BLaER1 treated with 17β-estradiol and CSF1 and Interleukin-3, amounts not matched to agents 10 nM and 100 nM (cell line): ENCODE measurements around the gene CHI3L2.

Experiments
- H3K27ac ChIP-seq, 11 experiments: shearing (Covaris generic); formaldehyde crosslinking; 2 replicates each; pipeline ENCODE4 v1.8.1; 2022
- H3K27me3 ChIP-seq, 11 experiments: shearing (Covaris generic); formaldehyde crosslinking; 2 replicates each; pipeline ENCODE4 v1.8.1; 2022
- H3K36me3 ChIP-seq, 11 experiments: shearing (Covaris generic); formaldehyde crosslinking; 2 replicates each; pipeline ENCODE4 v1.8.1; 2022
- H3K4me1 ChIP-seq, 10 experiments: shearing (Covaris generic); formaldehyde crosslinking; 2 replicates each; pipeline ENCODE4 v1.8.1; 2022
- H3K4me2 ChIP-seq, 11 experiments: shearing (Covaris generic); formaldehyde crosslinking; 2 replicates each; pipeline ENCODE4 v1.8.1; 2022
- H3K4me3 ChIP-seq, 10 experiments: shearing (Covaris generic); formaldehyde crosslinking; 2 replicates each; pipeline ENCODE4 v1.8.1; 2022
- H3K9ac ChIP-seq, 11 experiments: shearing (Covaris generic); formaldehyde crosslinking; 2 replicates each; pipeline ENCODE4 v1.8.1; 2022
- H3K9me3 ChIP-seq, 11 experiments: shearing (Covaris generic); formaldehyde crosslinking; replicated peaks in 1 of 11; 2 replicates each; pipeline ENCODE4 v1.8.1; 2022
- H4K20me1 ChIP-seq, 11 experiments: shearing (Covaris generic); formaldehyde crosslinking; 2 replicates each; pipeline ENCODE4 v1.8.1; 2022
- Cebpa-rat ChIP-seq, 11 experiments: shearing (Covaris generic); IDR thresholded peaks; 2 replicates each; pipeline ENCODE4 v1.8.1; 2022

Gene CHI3L2

GRCh38 chr1:111204201-111204982, 23.1 kb upstream of the CHI3L2 start:
- TF ChIP-seq Cebpa-rat (IDR thresholded peaks at IDR 0.05) = no peak
- H3K4me2 ChIP-seq = peak overlapping the region; percentile 80 to 99 (median 97)
- H3K9me3 ChIP-seq = no peaks in the 10 kb centered on the region
- no peaks in the 10 kb centered on the region for H4K20me1 ChIP-seq
- no peaks in the 10 kb centered on the region for H3K36me3 ChIP-seq
- peak overlapping the region; percentile 94 to 99 (median 98) for H3K27ac ChIP-seq
- peak overlapping the region; percentile 86 to 94 (median 91) for H3K9ac ChIP-seq
- peak overlapping the region; percentile 57 to 76 (median 65) for H3K4me3 ChIP-seq
- peaks cover 75 to 93% (median 81%) of the 10 kb centered on the region in 10 experiments for H3K4me1 ChIP-seq
- H3K27me3 ChIP-seq = no peaks in the 10 kb centered on the region

DNA sequence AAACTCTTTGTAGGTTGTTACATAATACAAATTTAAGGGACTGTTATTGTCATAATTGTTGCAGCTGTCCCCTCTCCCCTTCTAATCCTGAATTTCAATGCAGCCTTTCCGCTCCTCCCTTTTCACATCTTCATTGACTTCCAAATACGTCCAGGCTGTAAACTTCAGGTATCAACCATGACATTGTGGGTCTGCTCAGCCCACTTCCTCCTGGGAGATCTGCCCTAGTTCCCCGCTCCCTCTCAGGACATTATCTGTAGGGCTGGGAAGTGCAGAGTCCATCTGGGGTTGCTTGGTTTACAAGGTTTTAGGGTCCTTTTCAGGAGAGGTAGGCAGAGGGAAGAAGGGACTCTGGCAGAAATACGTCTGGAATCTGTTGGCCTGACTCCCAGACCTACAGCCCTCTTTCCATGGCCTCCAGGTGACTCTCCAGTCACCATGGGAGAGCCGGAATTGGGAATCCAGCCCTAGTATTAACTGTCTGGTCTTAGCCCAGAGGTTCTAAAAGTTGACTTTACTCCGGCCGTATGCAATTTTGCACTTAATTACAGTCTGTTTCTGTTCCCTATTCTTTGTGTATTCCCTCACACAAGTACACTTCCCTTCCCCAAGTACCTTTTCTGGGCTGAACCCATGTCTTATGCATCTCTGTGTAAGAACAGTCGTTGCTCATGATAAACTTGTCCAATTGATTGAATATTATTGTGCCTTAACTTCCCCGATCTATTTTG, 22.4 kb upstream of the CHI3L2 start:
- H3K9me3 ChIP-seq = no peaks in the 10 kb centered on the region
- peaks cover 67 to 86% (median 74%) of the 10 kb centered on the region in 10 experiments for H3K4me1 ChIP-seq
- no peak for TF ChIP-seq Cebpa-rat (IDR thresholded peaks at IDR 0.05)
- peak overlapping the region in 10 of 11 experiments; percentile 89 to 94 (median 91); a peak in 17 of 22 replicates for H3K9ac ChIP-seq
- peak overlapping the region; percentile 94 to 99 (median 98); a peak in 21 of 22 replicates for H3K27ac ChIP-seq
- H3K36me3 ChIP-seq = no peaks in the 10 kb centered on the region
- peak overlapping the region; percentile 80 to 99 (median 97) for H3K4me2 ChIP-seq
- H3K4me3 ChIP-seq = peak overlapping the region in 9 of 10 experiments; percentile 57 to 76 (median 65); a peak in 11 of 20 replicates
- H4K20me1 ChIP-seq = no peaks in the 10 kb centered on the region
- H3K27me3 ChIP-seq = no peaks in the 10 kb centered on the region

GRCh38 chr1:111205714-111206050, 21.8 kb upstream of the CHI3L2 start:
- H3K9ac ChIP-seq = peak overlapping the region in 1 of 11 experiments; percentile 89; a peak in 3 of 22 replicates
- no peaks in the 10 kb centered on the region for H4K20me1 ChIP-seq
- peak overlapping the region in 10 of 11 experiments; percentile 94 to 99 (median 98); a peak in 19 of 22 replicates for H3K27ac ChIP-seq
- H3K4me2 ChIP-seq = peak overlapping the region; percentile 80 to 99 (median 97)
- H3K4me1 ChIP-seq = peaks cover 62 to 81% (median 68%) of the 10 kb centered on the region in 10 experiments
- H3K36me3 ChIP-seq = no peaks in the 10 kb centered on the region
- H3K9me3 ChIP-seq = no peaks in the 10 kb centered on the region
- no peaks in the 10 kb centered on the region for H3K27me3 ChIP-seq
- no peak overlapping the region for H3K4me3 ChIP-seq
- no peak for TF ChIP-seq Cebpa-rat (IDR thresholded peaks at IDR 0.05)

DNA sequence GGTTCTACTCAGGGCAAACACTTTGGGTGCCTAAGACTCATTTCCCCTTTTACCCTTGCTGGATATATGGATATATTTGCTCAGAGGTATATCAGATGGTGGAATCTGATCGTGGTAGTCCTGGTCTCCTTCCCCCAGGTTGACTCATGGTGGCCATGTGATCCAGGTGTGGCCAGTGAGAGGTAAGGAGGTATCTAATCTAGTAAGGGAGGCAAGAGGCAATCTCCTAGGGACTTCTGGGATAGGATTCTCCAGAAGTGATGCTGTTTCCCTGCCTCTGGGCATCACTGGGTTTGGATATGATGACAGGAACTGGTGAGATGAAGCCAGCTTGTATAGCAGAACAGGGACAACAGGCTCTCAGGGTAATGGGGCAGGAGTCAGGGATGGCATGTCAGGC, 18.6 kb upstream of the CHI3L2 start:
- H3K4me2 ChIP-seq = peak overlapping the region in 2 of 11 experiments; percentile 27 to 34; a peak in 4 of 22 replicates

DNA sequence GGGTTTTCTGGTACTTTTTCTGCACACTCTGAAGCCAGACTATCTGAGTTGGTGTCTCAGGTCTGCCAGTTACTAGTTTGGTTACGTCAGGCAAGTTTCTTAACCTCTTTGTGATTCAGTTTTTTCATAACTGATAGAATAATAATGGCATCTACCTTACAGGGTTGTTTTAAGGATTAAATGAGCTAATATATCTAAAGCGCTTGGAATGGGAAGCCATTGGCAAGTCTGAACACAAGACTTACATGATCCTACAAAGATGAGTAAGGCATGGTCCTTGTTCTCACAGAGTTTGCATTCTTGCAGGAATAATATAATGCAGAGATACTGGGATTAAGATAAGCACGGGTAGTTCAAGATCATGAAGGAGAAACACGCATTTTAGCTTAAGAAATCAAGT, 17.9 kb upstream of the CHI3L2 start:
- Histone ChIP-seq H3K36me3 (no peaks in the 10 kb centered on the region), H3K4me1 (peaks cover 48 to 76% (median 58%) of the 10 kb centered on the region in 10 experiments), H4K20me1 (no peaks in the 10 kb centered on the region), H3K9me3 (peaks cover 0 to 14% (median 0%) of the 10 kb centered on the region in 11 experiments; a peak in 4 of 22 replicates), H3K27ac (no peak overlapping the region), H3K27me3 (no peaks in the 10 kb centered on the region), H3K4me2 (no peak overlapping the region), H3K4me3 (no peak overlapping the region), H3K9ac (no peak overlapping the region)
- TF ChIP-seq Cebpa-rat (IDR thresholded peaks at IDR 0.05) = no peak

More for the DNA sequence above, 18.6 kb upstream of the CHI3L2 start:
- no peaks in the 10 kb centered on the region for H3K36me3 ChIP-seq
- no peak overlapping the region for H3K4me3 ChIP-seq
- no peak for TF ChIP-seq Cebpa-rat (IDR thresholded peaks at IDR 0.05)
- no peak overlapping the region for H3K27ac ChIP-seq
- peaks cover 48 to 75% (median 57%) of the 10 kb centered on the region in 10 experiments for H3K4me1 ChIP-seq
- H3K27me3 ChIP-seq = no peaks in the 10 kb centered on the region
- no peaks in the 10 kb centered on the region for H4K20me1 ChIP-seq
- no peak overlapping the region for H3K9ac ChIP-seq
- peaks cover 0 to 14% (median 0%) of the 10 kb centered on the region in 11 experiments; a peak in 4 of 22 replicates for H3K9me3 ChIP-seq

DNA sequence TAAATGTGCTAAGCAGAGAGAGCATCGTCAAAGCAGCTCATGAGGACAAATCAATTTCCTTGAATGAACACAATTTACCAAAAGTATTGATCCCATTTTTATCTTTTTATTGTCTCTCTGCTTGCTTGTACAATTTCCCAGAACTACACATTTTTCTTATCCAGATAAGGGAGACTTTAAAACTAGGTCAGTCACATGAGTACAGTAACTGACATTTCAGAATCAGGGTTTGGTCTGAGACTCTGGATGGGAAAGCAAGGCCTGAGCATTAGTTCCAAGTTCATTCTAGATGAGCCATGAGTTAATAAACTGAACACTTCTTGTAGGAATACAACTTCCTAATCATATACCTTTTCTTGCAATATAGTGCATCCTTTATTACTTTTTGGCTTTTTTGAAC, 15.6 kb upstream of the CHI3L2 start:
- H3K4me1 ChIP-seq = peaks cover 48 to 76% (median 59%) of the 10 kb centered on the region in 10 experiments
- peaks cover 0 to 14% (median 0%) of the 10 kb centered on the region in 11 experiments; a peak in 4 of 22 replicates for H3K9me3 ChIP-seq
- no peak overlapping the region for H3K9ac ChIP-seq
- no peaks in the 10 kb centered on the region for H3K27me3 ChIP-seq
- no peak overlapping the region for H3K27ac ChIP-seq
- no peak for TF ChIP-seq Cebpa-rat (IDR thresholded peaks at IDR 0.05)
- H4K20me1 ChIP-seq = no peaks in the 10 kb centered on the region
- H3K36me3 ChIP-seq = no peaks in the 10 kb centered on the region
- peak overlapping the region in 2 of 11 experiments; percentile 84 to 89; a peak in 2 of 22 replicates for H3K4me2 ChIP-seq
- H3K4me3 ChIP-seq = no peak overlapping the region

- H3K4me2 ChIP-seq = peak overlapping the region; percentile 73 to 93 (median 82)
These were observed 14.7 kb upstream of the CHI3L2 start for GRCh38 chr1:111212634-111213335.

GRCh38 chr1:111213412-111213811, 14.1 kb upstream of the CHI3L2 start:
- peaks cover 59 to 77% (median 63%) of the 10 kb centered on the region in 10 experiments for H3K4me1 ChIP-seq
- peak overlapping the region in 5 of 11 experiments; percentile 69 to 76 (median 72); a peak in 4 of 22 replicates for H3K9ac ChIP-seq
- H3K4me3 ChIP-seq = no peak overlapping the region

More at GRCh38 chr1:111212634-111213335, 14.7 kb upstream of the CHI3L2 start:
- H3K9me3 ChIP-seq = peaks cover 0 to 14% (median 0%) of the 10 kb centered on the region in 11 experiments; a peak in 4 of 22 replicates
- H3K4me1 ChIP-seq = peaks cover 54 to 76% (median 64%) of the 10 kb centered on the region in 10 experiments
- H3K36me3 ChIP-seq = no peaks in the 10 kb centered on the region
- no peaks in the 10 kb centered on the region for H3K27me3 ChIP-seq
- peak overlapping the region in 10 of 11 experiments; percentile 7 to 87 (median 82); a peak in 18 of 22 replicates for H3K27ac ChIP-seq
- no peak overlapping the region for H3K4me3 ChIP-seq
- no peaks in the 10 kb centered on the region for H4K20me1 ChIP-seq
- TF ChIP-seq Cebpa-rat (IDR thresholded peaks at IDR 0.05) = no peak
- H3K9ac ChIP-seq = peak overlapping the region in 1 of 11 experiments; percentile 4; a peak in 2 of 22 replicates

More at GRCh38 chr1:111213412-111213811, 14.1 kb upstream of the CHI3L2 start:
- Histone ChIP-seq H4K20me1 (no peaks in the 10 kb centered on the region), H3K27me3 (no peaks in the 10 kb centered on the region), H3K9me3 (peaks cover 0 to 14% (median 0%) of the 10 kb centered on the region in 11 experiments; a peak in 4 of 22 replicates), H3K4me2 (peak overlapping the region; percentile 73 to 93 (median 82)), H3K36me3 (no peaks in the 10 kb centered on the region), H3K27ac (peak overlapping the region in 9 of 11 experiments; percentile 80 to 87 (median 83); a peak in 18 of 22 replicates)
- no peak for TF ChIP-seq Cebpa-rat (IDR thresholded peaks at IDR 0.05)
